ENCODE measurements around the gene MAML3.
A peak's percentile ranks its signal among the peaks of the same experiment; 100 is the strongest.
"Not testable (repeated sequence)": the region's sequence is repeated elsewhere in the genome, so short reads cannot be mapped to it uniquely, and the experiment has no call there.

MAML3 gene

GRCh38 chr4:139957986-139958738 lies 195.8 kb downstream of the MAML3 start:
- no peak for FAIRE-seq
- TF ChIP-seq TAF1 (IDR thresholded peaks at IDR 0.05; ENCODE audit: low read depth, low read length) (no peak), POLR2A (IDR thresholded peaks at IDR 0.05; ENCODE audit: low read depth, low read length) (no peak), SPI1 (IDR thresholded peaks at IDR 0.05; ENCODE audit: low read depth, low read length) (peak; percentile 74)

GRCh38 chr4:139957065-139957464 lies 196.9 kb downstream of the MAML3 start:
- peak; percentile 26 for FAIRE-seq
- DNase-seq (ENCODE audit: insufficient read length, low spot score) = no peak
- TF ChIP-seq POLR2A (IDR thresholded peaks at IDR 0.05; ENCODE audit: low read depth, low read length) = no peak
- no peak for TF ChIP-seq PAX5 (IDR thresholded peaks at IDR 0.05; ENCODE audit: insufficient read depth, low read length, severe bottlenecking)
- no peak for TF ChIP-seq POU2F2 (IDR thresholded peaks at IDR 0.05; ENCODE audit: low read depth, low read length)
- no peak for TF ChIP-seq POLR2AphosphoS5 (IDR thresholded peaks at IDR 0.05; ENCODE audit: low read depth, low read length)
- TF ChIP-seq TAF1 (IDR thresholded peaks at IDR 0.05; ENCODE audit: low read depth, low read length) = no peak

More at GRCh38 chr4:139957986-139958738, 195.8 kb downstream of the MAML3 start:
- DNase-seq (ENCODE audit: insufficient read length, low spot score) = no peak

GRCh38 chr4:139956507-139957017 lies 197.4 kb downstream of the MAML3 start:
- DNase-seq (ENCODE audit: insufficient read length, low spot score) (no peak), FAIRE-seq (no peak)

GRCh38 chr4:139955600-139955999 lies 198.4 kb downstream of the MAML3 start:
- TF ChIP-seq POU2F2 (IDR thresholded peaks at IDR 0.05; ENCODE audit: low read depth, low read length) (no peak), POLR2A (IDR thresholded peaks at IDR 0.05; ENCODE audit: low read depth, low read length) (no peak), TAF1 (IDR thresholded peaks at IDR 0.05; ENCODE audit: low read depth, low read length) (no peak), PAX5 (IDR thresholded peaks at IDR 0.05; ENCODE audit: insufficient read depth, low read length, severe bottlenecking) (no peak), SPI1 (IDR thresholded peaks at IDR 0.05; ENCODE audit: low read depth, low read length) (no peak), POLR2AphosphoS5 (IDR thresholded peaks at IDR 0.05; ENCODE audit: low read depth, low read length) (no peak)
- no peak for FAIRE-seq
- DNase-seq (ENCODE audit: insufficient read length, low spot score) = no peak

More at GRCh38 chr4:139956507-139957017, 197.4 kb downstream of the MAML3 start:
- TF ChIP-seq PAX5 (IDR thresholded peaks at IDR 0.05; ENCODE audit: insufficient read depth, low read length, severe bottlenecking) = no peak
- TF ChIP-seq POLR2AphosphoS5 (IDR thresholded peaks at IDR 0.05; ENCODE audit: low read depth, low read length) = no peak
- no peak for TF ChIP-seq POLR2A (IDR thresholded peaks at IDR 0.05; ENCODE audit: low read depth, low read length)
- TF ChIP-seq SPI1 (IDR thresholded peaks at IDR 0.05; ENCODE audit: low read depth, low read length) = no peak
- no peak for TF ChIP-seq TAF1 (IDR thresholded peaks at IDR 0.05; ENCODE audit: low read depth, low read length)
- no peak for TF ChIP-seq POU2F2 (IDR thresholded peaks at IDR 0.05; ENCODE audit: low read depth, low read length)

GRCh38 chr4:139954512-139954911 lies 199.5 kb downstream of the MAML3 start:
- DNase-seq (ENCODE audit: insufficient read length, low spot score) = no peak
- TF ChIP-seq SPI1 (IDR thresholded peaks at IDR 0.05; ENCODE audit: low read depth, low read length) (no peak), POLR2A (IDR thresholded peaks at IDR 0.05; ENCODE audit: low read depth, low read length) (no peak), PAX5 (IDR thresholded peaks at IDR 0.05; ENCODE audit: insufficient read depth, low read length, severe bottlenecking) (no peak), POU2F2 (IDR thresholded peaks at IDR 0.05; ENCODE audit: low read depth, low read length) (no peak), TAF1 (IDR thresholded peaks at IDR 0.05; ENCODE audit: low read depth, low read length) (no peak), POLR2AphosphoS5 (IDR thresholded peaks at IDR 0.05; ENCODE audit: low read depth, low read length) (no peak)
- no peak for FAIRE-seq

GRCh38 chr4:139951021-139951420 lies 203.0 kb downstream of the MAML3 start:
- FAIRE-seq (peak; percentile 52), DNase-seq (ENCODE audit: insufficient read length, low spot score) (no peak)
- TF ChIP-seq TAF1 (IDR thresholded peaks at IDR 0.05; ENCODE audit: low read depth, low read length) (no peak), POLR2AphosphoS5 (IDR thresholded peaks at IDR 0.05; ENCODE audit: low read depth, low read length) (no peak), POLR2A (IDR thresholded peaks at IDR 0.05; ENCODE audit: low read depth, low read length) (no peak), POU2F2 (IDR thresholded peaks at IDR 0.05; ENCODE audit: low read depth, low read length) (no peak)

- FAIRE-seq (peak; percentile 76), DNase-seq (ENCODE audit: insufficient read length, low spot score) (peak; percentile 15)
- no peak for TF ChIP-seq POLR2A (IDR thresholded peaks at IDR 0.05; ENCODE audit: low read depth, low read length)
- no peak for TF ChIP-seq TAF1 (IDR thresholded peaks at IDR 0.05; ENCODE audit: low read depth, low read length)
- 0 out of 2 replicates have a peak, but pooled peaks have one; percentile 67 for TF ChIP-seq POU2F2 (IDR thresholded peaks at IDR 0.05; ENCODE audit: low read depth, low read length)
Measured at GRCh38 chr4:139950568-139950967, 203.4 kb downstream of the MAML3 start.

- DNase-seq (ENCODE audit: insufficient read length, low spot score); FAIRE-seq: not testable (repeated sequence)
Measured at GRCh38 chr4:139944916-139945315, 209.1 kb downstream of the MAML3 start.

- DNase-seq (ENCODE audit: insufficient read length, low spot score) (no peak), FAIRE-seq (no peak)
- TF ChIP-seq SPI1 (IDR thresholded peaks at IDR 0.05; ENCODE audit: low read depth, low read length) (no peak), PAX5 (IDR thresholded peaks at IDR 0.05; ENCODE audit: insufficient read depth, low read length, severe bottlenecking) (no peak), TAF1 (IDR thresholded peaks at IDR 0.05; ENCODE audit: low read depth, low read length) (no peak), POLR2A (IDR thresholded peaks at IDR 0.05; ENCODE audit: low read depth, low read length) (no peak)
Measured at GRCh38 chr4:139943277-139943676, 210.7 kb downstream of the MAML3 start.

GRCh38 chr4:139942241-139942640 lies 211.7 kb downstream of the MAML3 start:
- no peak for TF ChIP-seq SPI1 (IDR thresholded peaks at IDR 0.05; ENCODE audit: low read depth, low read length)
- TF ChIP-seq POLR2A (IDR thresholded peaks at IDR 0.05; ENCODE audit: low read depth, low read length) = no peak
- no peak for TF ChIP-seq POLR2AphosphoS5 (IDR thresholded peaks at IDR 0.05; ENCODE audit: low read depth, low read length)
- TF ChIP-seq TAF1 (IDR thresholded peaks at IDR 0.05; ENCODE audit: low read depth, low read length) = no peak
- no peak for TF ChIP-seq PAX5 (IDR thresholded peaks at IDR 0.05; ENCODE audit: insufficient read depth, low read length, severe bottlenecking)
- no peak for TF ChIP-seq POU2F2 (IDR thresholded peaks at IDR 0.05; ENCODE audit: low read depth, low read length)
- FAIRE-seq (no peak), DNase-seq (ENCODE audit: insufficient read length, low spot score) (no peak)

Data from GM12891 (cell line).